Measurements from ENCODE around the gene CERS5. TPM values are rescaled to one million over a fixed set of nuclear protein-coding genes. Genes with fewer than 3 reads are reported as not detected.
A peak's percentile ranks its signal among the peaks of the same experiment; 100 is the strongest.

Gene CERS5
- polyA plus RNA-seq, 1 of the 3 experiments (the other 2 are of a cell fraction): 56.9 TPM

- Histone ChIP-seq H3K4me3 (ENCODE audit: low read depth in 2 of 2, low read length in 1 of 2) (no peak overlapping the region), H3K27me3 (ENCODE audit: insufficient read depth) (no peaks in the 10 kb centered on the region), H3K36me3 (replicated peaks in 1 of 2; ENCODE audit: control insufficient read depth in 1 of 2, insufficient read depth in 2 of 2, low read length in 1 of 2) (peaks cover 31 to 65% of the 10 kb centered on the region in 2 experiments), H3F3A (replicated peaks; ENCODE audit: insufficient read depth) (peaks cover 54% of the 10 kb centered on the region), H3K9me3 (no peaks in the 10 kb centered on the region), H3K27ac (ENCODE audit: low read depth in 2 of 2, low read length in 1 of 2) (0 out of 4 replicates have a peak overlapping the region, but pooled peaks of 1 of the 2 experiments have one; percentile 19), H3K79me2 (ENCODE audit: insufficient read depth) (peaks cover 61% of the 10 kb centered on the region), H3K4me1 (ENCODE audit: control insufficient read depth in 1 of 2, insufficient read depth in 2 of 2, low read depth in 1 of 2, low read length in 1 of 2) (peaks cover 2 to 19% of the 10 kb centered on the region in 2 experiments), H4K20me1 (ENCODE audit: insufficient read depth) (no peaks in the 10 kb centered on the region), H3K9ac (no peak overlapping the region), H3K9me2 (no peaks in the 10 kb centered on the region), H3K4me2 (no peak overlapping the region), H2AFZ (ENCODE audit: low read depth) (no peak overlapping the region)
- POLR2A ChIA-PET: no interaction called here
- no peak for TF ChIP-seq CTCF (IDR thresholded peaks at IDR 0.05)
- TF ChIP-seq TCF12 (IDR thresholded peaks at IDR 0.05): no peak
- no peak for TF ChIP-seq NRF1 (IDR thresholded peaks at IDR 0.05; ENCODE audit: low read depth, low read length)
- TF ChIP-seq RFX5 (IDR thresholded peaks at IDR 0.05; ENCODE audit: low read length): no peak
- TF ChIP-seq RXRA (IDR thresholded peaks at IDR 0.05; ENCODE audit: borderline replicate concordance, low read depth): no peak
- no peak for TF ChIP-seq SMC3 (IDR thresholded peaks at IDR 0.05; ENCODE audit: low read depth, low read length)
- TF ChIP-seq MAX (IDR thresholded peaks at IDR 0.05; ENCODE audit: low read depth): no peak
- TF ChIP-seq USF2 (IDR thresholded peaks at IDR 0.05; ENCODE audit: borderline replicate concordance, low read depth, low read length): no peak
- TF ChIP-seq ELF1 (IDR thresholded peaks at IDR 0.05): no peak
- no peak for TF ChIP-seq SIN3A (IDR thresholded peaks at IDR 0.05; ENCODE audit: borderline replicate concordance, low read depth, low read length)
- TF ChIP-seq GATA2 (CRISPR knock-in tag; IDR thresholded peaks at IDR 0.05): no peak
- no peak for DNase-seq
- WGBS (ENCODE audit: low lambda C conversion rate): 85% methylated on average over 4 of the region's 4 CpGs
- CTCF ChIA-PET: interaction anchor here (1.0 to 3.6 kb wide), 7 partner anchors 9 to 133 kb away, joined by 3 to 40 read pairs (median 4); no protein-coding TSS in a partner anchor
Measured at GRCh38 chr12:50181691-50182090, 14.5 kb upstream of the CERS5 start.

GRCh38 chr12:50175716-50176026, 8.5 kb upstream of the CERS5 start:
- peaks cover 26 to 59% of the 10 kb centered on the region in 2 experiments for H3K36me3 ChIP-seq (replicated peaks in 1 of 2; ENCODE audit: control insufficient read depth in 1 of 2, insufficient read depth in 2 of 2, low read length in 1 of 2)
- no peak overlapping the region for H3K4me2 ChIP-seq
- peaks cover 55% of the 10 kb centered on the region for H3F3A ChIP-seq (replicated peaks; ENCODE audit: insufficient read depth)
- no peak overlapping the region for H3K9ac ChIP-seq
- H4K20me1 ChIP-seq (ENCODE audit: insufficient read depth): no peaks in the 10 kb centered on the region
- no peaks in the 10 kb centered on the region for H3K9me2 ChIP-seq
- no peaks in the 10 kb centered on the region for H3K4me1 ChIP-seq (ENCODE audit: control insufficient read depth in 1 of 2, insufficient read depth in 2 of 2, low read depth in 1 of 2, low read length in 1 of 2)
- peak overlapping the region in 1 of 2 experiments; percentile 37; a peak in 2 of 4 replicates for H3K27ac ChIP-seq (ENCODE audit: low read depth in 2 of 2, low read length in 1 of 2)
- H3K4me3 ChIP-seq (ENCODE audit: low read depth in 2 of 2, low read length in 1 of 2): no peak overlapping the region
- DNase-seq: no peak
- ChIA-PET POLR2A (no interaction called here), CTCF (interaction anchor here (0.6 to 4.9 kb wide), 57 partner anchors 9 to 311 kb away, joined by 3 to 33 read pairs (median 4); partner anchors contain the start of genes AQP5, CERS5, COX14 and GPD1)
- H3K79me2 ChIP-seq (ENCODE audit: insufficient read depth): peaks cover 17% of the 10 kb centered on the region; the same call in 1 of the 2 replicates
- no peaks in the 10 kb centered on the region for H3K9me3 ChIP-seq
- no peaks in the 10 kb centered on the region for H3K27me3 ChIP-seq (ENCODE audit: insufficient read depth)
- H2AFZ ChIP-seq (ENCODE audit: low read depth): no peak overlapping the region
- 24% methylated on average over 1 of the region's 1 CpG for WGBS (ENCODE audit: low lambda C conversion rate)
- TF ChIP-seq REST (IDR thresholded peaks at IDR 0.05; ENCODE audit: low read depth, low read length) (no peak), ELF1 (IDR thresholded peaks at IDR 0.05) (no peak), GABPA (IDR thresholded peaks at IDR 0.05; ENCODE audit: low read depth) (no peak), MAX (IDR thresholded peaks at IDR 0.05; ENCODE audit: low read depth) (no peak), MXI1 (IDR thresholded peaks at IDR 0.05; ENCODE audit: low read depth, low read length) (no peak), TEAD4 (IDR thresholded peaks at IDR 0.05; ENCODE audit: borderline replicate concordance, insufficient read depth) (no peak), PBX3 (IDR thresholded peaks at IDR 0.05) (no peak), GATA2 (CRISPR knock-in tag; IDR thresholded peaks at IDR 0.05) (no peak), FOXM1 (IDR thresholded peaks at IDR 0.05; ENCODE audit: low read depth) (no peak), CHD2 (IDR thresholded peaks at IDR 0.05; ENCODE audit: low read length, partially characterized antibody) (no peak), JUND (IDR thresholded peaks at IDR 0.05) (no peak), NRF1 (IDR thresholded peaks at IDR 0.05; ENCODE audit: low read depth, low read length) (no peak), FOXJ3 (CRISPR knock-in tag; IDR thresholded peaks at IDR 0.05) (no peak), RFX5 (IDR thresholded peaks at IDR 0.05; ENCODE audit: low read length) (no peak)
